Upper lobe of right lung (tissue), 1 donor: ENCODE data around the gene COPS7A. TPM values are rescaled to one million over a fixed set of nuclear protein-coding genes. Genes with fewer than 3 reads are reported as not detected.
"Not testable (repeated sequence)": the region's sequence is repeated elsewhere in the genome, so short reads cannot be mapped to it uniquely, and the experiment has no call there.

Source experiments
- ATAC-seq: fragments of 200-7000 bp; cut with Tn5 transposase; one replicate; pipeline ENCODE4 v1.9.1; 2020; ENCODE audit warnings: mild to moderate bottlenecking, moderate library complexity
- DNase-seq: peaks from one replicate; pipeline ENCODE4 v3.0.0-alpha.2; 2020
- H3K27ac ChIP-seq: fragments of 200-600 bp; one replicate; pipeline ENCODE4 v1.8.0; 2022
- H3K27me3 ChIP-seq: fragments of 200-600 bp; one replicate; pipeline ENCODE4 v1.8.0; 2022; ENCODE audit warnings: mild to moderate bottlenecking
- H3K36me3 ChIP-seq: fragments of 200-600 bp; one replicate; pipeline ENCODE4 v1.8.0; 2022
- H3K4me1 ChIP-seq: fragments of 200-600 bp; one replicate; pipeline ENCODE4 v1.8.0; 2022
- H3K4me3 ChIP-seq: fragments of 200-600 bp; one replicate; pipeline ENCODE4 v1.8.0; 2022; ENCODE audit warnings: mild to moderate bottlenecking
- H3K9me3 ChIP-seq: fragments of 200-600 bp; one replicate; pipeline ENCODE4 v1.8.0; 2022
- CTCF ChIP-seq: fragments of 200-600 bp; IDR thresholded peaks from one replicate; pipeline ENCODE4 v1.8.0; 2022; ENCODE audit warnings: antibody characterized with exemption
- intact Hi-C: fragments of 100-400 bp; cut with DNase I; formaldehyde crosslinking; loops from one replicate; pipeline ENCODE4 v1.11.0; 2022
- total RNA-seq: library from RNA; stranded (reverse); fragmentation: NEBNext Ultra II Directional; extraction: Animal tissue kit (Norgen Biotek cat#: 25700); gene quantifications from one replicate; pipeline ENCODE4 v1.2.1, GENCODE V29; 2021
- donor health status: DM: no; HTN: yes; CAD: no; lungs with severe emphysema.

Gene COPS7A
- total RNA-seq, 1 donor from 2014 or later = 57.9 TPM

- no peak for TF ChIP-seq CTCF
- DNase-seq = no peak
- peaks cover 10% of the 10 kb centered on the region for H3K4me1 ChIP-seq
- no peak for ATAC-seq
- intact Hi-C loops = no loop called here
- H3K9me3 ChIP-seq = no peaks in the 10 kb centered on the region
- H3K27ac ChIP-seq = no peak overlapping the region
- no peaks in the 10 kb centered on the region for H3K27me3 ChIP-seq
- H3K36me3 ChIP-seq = peaks cover 44% of the 10 kb centered on the region
- H3K4me3 ChIP-seq = no peak overlapping the region
These were observed 5.3 kb downstream of the COPS7A start for GRCh38 chr12:6729186-6729585.

- Histone ChIP-seq H3K27me3 (no peaks in the 10 kb centered on the region), H3K9me3 (no peaks in the 10 kb centered on the region), H3K36me3 (peaks cover 54% of the 10 kb centered on the region), H3K27ac (no peak overlapping the region), H3K4me3 (no peak overlapping the region), H3K4me1 (peaks cover 2% of the 10 kb centered on the region)
- no peak for TF ChIP-seq CTCF
- DNase-seq (no peak), ATAC-seq (no peak)
- intact Hi-C loops = loop anchor here (10.0 kb wide), 1 partner anchor 95 kb away; the partner anchor contains the start of genes GPR162 and P3H3
These were observed 6.3 kb downstream of the COPS7A start for GRCh38 chr12:6730169-6730568.

- no peaks in the 10 kb centered on the region for H3K9me3 ChIP-seq
- DNase-seq (no peak), ATAC-seq (no peak)
- H3K36me3 ChIP-seq = peaks cover 30% of the 10 kb centered on the region
- H3K27me3 ChIP-seq = no peaks in the 10 kb centered on the region
- intact Hi-C loops = loop anchor here (10.0 kb wide), 1 partner anchor 90 kb away; the partner anchor contains the start of genes GPR162 and P3H3
- TF ChIP-seq CTCF = no peak
- H3K4me1 ChIP-seq = no peaks in the 10 kb centered on the region
- H3K4me3 ChIP-seq = no peak overlapping the region
- peak overlapping the region; percentile 15 for H3K27ac ChIP-seq
These were observed 10.9 kb downstream of the COPS7A start for GRCh38 chr12:6734506-6735387.

- Histone ChIP-seq H3K4me1 (no peaks in the 10 kb centered on the region), H3K36me3 (peaks cover 22% of the 10 kb centered on the region), H3K27ac (no peak overlapping the region), H3K27me3 (no peaks in the 10 kb centered on the region), H3K4me3 (no peak overlapping the region), H3K9me3 (no peaks in the 10 kb centered on the region)
- intact Hi-C loops = loop anchor here (10.0 kb wide), 1 partner anchor 89 kb away; the partner anchor contains the start of genes GPR162 and P3H3
- peak; percentile 83 for DNase-seq
- peak; percentile 77 for TF ChIP-seq CTCF
- ATAC-seq = peak; percentile 94
These were observed 11.8 kb downstream of the COPS7A start for GRCh38 chr12:6735448-6736191.

GRCh38 chr12:6736754-6737153, 12.9 kb downstream of the COPS7A start:
- H3K27me3 ChIP-seq = no peaks in the 10 kb centered on the region
- DNase-seq = no peak
- intact Hi-C loops = loop anchor here (10.0 kb wide), 1 partner anchor 88 kb away; the partner anchor contains the start of genes GPR162 and P3H3
- no peak overlapping the region for H3K4me3 ChIP-seq
- H3K9me3 ChIP-seq = no peaks in the 10 kb centered on the region
- no peaks in the 10 kb centered on the region for H3K4me1 ChIP-seq
- ATAC-seq = no peak
- peaks cover 11% of the 10 kb centered on the region for H3K36me3 ChIP-seq
- no peak overlapping the region for H3K27ac ChIP-seq
- no peak for TF ChIP-seq CTCF

GRCh38 chr12:6742080-6742479, 18.2 kb downstream of the COPS7A start:
- intact Hi-C loops, H3K27ac ChIP-seq, H3K4me1 ChIP-seq, H3K27me3 ChIP-seq, H3K9me3 ChIP-seq, H3K36me3 ChIP-seq, ATAC-seq, H3K4me3 ChIP-seq, DNase-seq: not testable (repeated sequence)
